Calu3 (cell line): ENCODE results near the gene LGR4. TPM values are rescaled to one million over a fixed set of nuclear protein-coding genes. Genes with fewer than 3 reads are reported as not detected.
"Not testable (repeated sequence)": the region's sequence is repeated elsewhere in the genome, so short reads cannot be mapped to it uniquely, and the experiment has no call there.

Experiments used
- BruUV-seq: library from RNA; stranded (reverse); fragments of 400-500 nt; replicated peaks from 2 replicates; lab custom pipeline; 2021; lab: Mats Ljungman, UMichigan
- CTCF ChIA-PET: fragments of 300-600 bp; sonication (Branson Sonifier 250); formaldehyde crosslinking; loops from one replicate; lab custom pipeline; 2022; ENCODE audit warnings: antibody characterized with exemption; lab: Charles Lee
- DNase-seq: peaks from one replicate; pipeline ENCODE4 v3.0.0; 2022
- H3K27ac Mint-ChIP-seq: one replicate; pipeline ENCODE4 v1.8.0; 2022; ENCODE audit warnings: mixed read lengths; ENCODE audit not compliant: unreplicated experiment
- H3K27me3 Mint-ChIP-seq: one replicate; pipeline ENCODE4 v1.8.0; 2022; ENCODE audit warnings: mixed read lengths; ENCODE audit not compliant: unreplicated experiment
- H3K36me3 Mint-ChIP-seq: one replicate; pipeline ENCODE4 v1.8.0; 2022; ENCODE audit warnings: mild to moderate bottlenecking, moderate library complexity, mixed read lengths; ENCODE audit not compliant: insufficient read depth, unreplicated experiment
- H3K4me1 Mint-ChIP-seq: one replicate; pipeline ENCODE4 v1.8.0; 2022; ENCODE audit warnings: mild to moderate bottlenecking, low read depth, mixed read lengths; ENCODE audit not compliant: unreplicated experiment
- H3K4me3 Mint-ChIP-seq: one replicate; pipeline ENCODE4 v1.8.0; 2022; ENCODE audit warnings: mild to moderate bottlenecking, low read depth, moderate library complexity, mixed read lengths; ENCODE audit not compliant: unreplicated experiment
- H3K9me3 Mint-ChIP-seq: one replicate; pipeline ENCODE4 v1.8.0; 2022; ENCODE audit warnings: low read depth, mixed read lengths; ENCODE audit not compliant: unreplicated experiment
- CTCF ChIP-seq: fragments of 200-600 bp; IDR thresholded peaks from one replicate; pipeline ENCODE4 v1.8.0; 2022; ENCODE audit warnings: antibody characterized with exemption; ENCODE audit not compliant: unreplicated experiment
- intact Hi-C: fragments of 100-400 bp; cut with micrococcal nuclease; formaldehyde crosslinking; loops from one replicate; pipeline ENCODE4 v1.10.0; 2022; ENCODE audit not compliant: unreplicated experiment
- total RNA-seq: library from RNA; stranded (reverse); gene quantifications from 2 replicates; pipeline ENCODE4 v1.2.3, GENCODE V29; 2022

Gene LGR4
- total RNA-seq, 1 experiment from 2014 or later = 50.0 TPM

GRCh38 chr11:27348340-27348873 lies 124.2 kb downstream of the LGR4 start:
- CTCF ChIA-PET = no interaction called here
- intact Hi-C loops = no loop called here

GRCh38 chr11:27347359-27348339 lies 124.9 kb downstream of the LGR4 start:
- Mint-ChIP-seq H3K27me3 (no peaks in the 10 kb centered on the region), H3K4me1 (peaks cover 8% of the 10 kb centered on the region), H3K36me3 (peaks cover 6% of the 10 kb centered on the region), H3K27ac (no peak overlapping the region), H3K4me3 (no peak overlapping the region), H3K9me3 (no peaks in the 10 kb centered on the region)
- intact Hi-C loops = no loop called here
- CTCF ChIA-PET = no interaction called here
- no peak for DNase-seq
- TF ChIP-seq CTCF = no peak
- no TSS peak for BruUV-seq

More at GRCh38 chr11:27348340-27348873, 124.2 kb downstream of the LGR4 start:
- no peak for DNase-seq
- peaks cover 6% of the 10 kb centered on the region for H3K36me3 Mint-ChIP-seq
- no peak for TF ChIP-seq CTCF
- H3K4me1 Mint-ChIP-seq = peaks cover 8% of the 10 kb centered on the region
- no TSS peak for BruUV-seq
- H3K4me3 Mint-ChIP-seq = no peak overlapping the region
- no peak overlapping the region for H3K27ac Mint-ChIP-seq
- H3K27me3 Mint-ChIP-seq = no peaks in the 10 kb centered on the region
- no peaks in the 10 kb centered on the region for H3K9me3 Mint-ChIP-seq

GRCh38 chr11:27339941-27340340 lies 132.6 kb downstream of the LGR4 start:
- no peak for TF ChIP-seq CTCF
- no TSS peak for BruUV-seq
- Mint-ChIP-seq H3K27me3 (no peaks in the 10 kb centered on the region), H3K4me3 (no peak overlapping the region), H3K9me3 (no peaks in the 10 kb centered on the region), H3K36me3 (no peaks in the 10 kb centered on the region), H3K27ac (no peak overlapping the region), H3K4me1 (no peaks in the 10 kb centered on the region)
- CTCF ChIA-PET = interaction anchor here (0.6 kb wide), 1 partner anchor 61 kb away, joined by 3 read pairs; no protein-coding TSS in a partner anchor
- no peak for DNase-seq
- intact Hi-C loops = no loop called here

GRCh38 chr11:27334764-27335163 lies 137.8 kb downstream of the LGR4 start:
- CTCF ChIA-PET, BruUV-seq, H3K36me3 Mint-ChIP-seq, H3K9me3 Mint-ChIP-seq, H3K4me3 Mint-ChIP-seq, H3K27me3 Mint-ChIP-seq, H3K4me1 Mint-ChIP-seq, intact Hi-C loops, H3K27ac Mint-ChIP-seq, DNase-seq: not testable (repeated sequence)
